HL-60/S4 (cell line): ENCODE data around the gene HTR2A.

ENCODE experiments used
- in situ Hi-C: fragments of 300-500 bp; cut with MboI; formaldehyde crosslinking; loops from 2 replicates; pipeline ENCODE4 v1.14.3; 2022; ENCODE audit warnings: low sequenced_read_pairs

Gene HTR2A

GRCh38 chr13:46874006-46874405, 22.8 kb downstream of the HTR2A start:
- in situ Hi-C loops: no loop called here

GRCh38 chr13:46871557-46871956, 25.3 kb downstream of the HTR2A start:
- in situ Hi-C loops: no loop called here

GRCh38 chr13:46868091-46868490, 28.8 kb downstream of the HTR2A start:
- in situ Hi-C loops: no loop called here

DNA sequence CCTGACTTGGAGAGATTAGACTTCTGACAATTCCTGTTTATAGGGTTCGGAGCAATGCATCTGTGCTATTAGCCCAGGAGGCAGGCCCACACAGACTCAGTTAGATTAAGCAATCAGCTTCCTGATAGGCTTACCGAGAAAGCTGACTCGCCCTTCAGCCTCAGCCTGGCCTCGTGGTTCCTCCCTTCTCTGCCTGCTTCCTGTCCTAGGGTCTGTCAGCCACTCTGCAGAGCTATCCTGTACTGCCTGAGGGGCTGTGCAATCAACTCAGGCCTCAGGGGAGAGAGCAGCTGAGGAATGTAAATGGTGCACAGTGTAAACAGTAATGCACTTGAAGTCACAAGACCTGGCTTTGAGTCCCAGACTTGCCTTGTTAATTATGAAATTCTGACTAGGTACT, 30.7 kb downstream of the HTR2A start:
- in situ Hi-C loops: no loop called here

GRCh38 chr13:46864941-46865340, 31.9 kb downstream of the HTR2A start:
- in situ Hi-C loops: no loop called here

- in situ Hi-C loops: no loop called here
These were observed 34.9 kb downstream of the HTR2A start for GRCh38 chr13:46861959-46862358.

DNA sequence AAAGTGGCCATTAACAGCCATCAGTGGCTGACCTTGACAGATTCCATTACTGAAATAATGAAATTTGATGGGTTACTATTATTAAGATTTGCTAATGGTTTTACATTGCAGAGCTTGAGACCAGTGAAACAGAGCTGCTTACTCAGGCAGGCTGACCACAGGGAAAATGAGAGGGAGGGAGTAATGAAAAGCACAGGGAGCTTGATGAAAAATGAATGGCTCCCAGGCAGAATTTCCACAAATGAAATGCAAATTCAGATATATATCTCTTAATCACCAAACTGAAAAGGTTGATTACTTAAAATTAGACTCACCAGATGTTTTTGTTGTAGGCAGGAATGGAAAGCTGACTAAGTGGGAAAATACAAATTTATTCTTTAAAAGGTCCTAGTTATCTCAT, 36.1 kb downstream of the HTR2A start:
- in situ Hi-C loops: no loop called here

DNA sequence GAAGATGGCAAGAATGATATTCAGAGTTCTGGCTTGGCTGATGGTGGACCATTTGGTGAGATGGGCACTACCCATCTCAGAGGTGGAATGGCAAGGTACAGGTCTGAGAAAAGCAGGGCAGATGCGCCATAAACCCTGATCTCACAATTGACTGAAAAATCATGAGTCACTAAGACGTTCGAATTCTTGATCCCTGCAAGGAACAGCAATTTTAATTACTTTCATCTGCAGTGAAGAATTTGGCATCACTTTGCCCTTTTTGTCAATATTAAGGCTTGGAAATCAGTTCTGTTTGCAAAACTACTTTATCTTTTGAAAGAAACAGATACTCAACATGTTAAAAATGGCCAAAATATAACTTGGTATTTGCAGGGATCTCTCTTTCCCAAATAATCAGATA, 38.1 kb downstream of the HTR2A start:
- in situ Hi-C loops: no loop called here

GRCh38 chr13:46858163-46858562, 38.7 kb downstream of the HTR2A start:
- in situ Hi-C loops: no loop called here

- in situ Hi-C loops: no loop called here
These were observed 41.2 kb downstream of the HTR2A start for GRCh38 chr13:46855664-46856063.

DNA sequence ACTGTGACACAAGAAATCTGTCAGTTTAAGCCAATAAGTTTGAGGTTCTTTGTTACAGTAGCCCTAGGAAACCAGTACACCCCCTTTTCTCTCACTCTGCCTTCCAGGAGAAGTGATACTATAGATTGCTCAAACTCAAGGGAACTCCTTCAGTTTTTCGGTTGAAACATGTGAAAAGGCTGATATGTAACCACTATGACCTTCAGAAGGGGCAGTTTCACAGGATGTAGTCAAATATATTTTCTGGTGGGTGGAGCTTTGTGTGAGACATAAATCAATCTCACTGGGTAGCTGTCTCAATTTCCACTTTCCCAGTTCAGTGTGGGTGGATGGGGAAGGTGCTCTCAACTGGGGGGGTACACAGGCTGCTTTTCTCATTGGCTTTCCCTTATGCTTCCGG, 41.7 kb downstream of the HTR2A start:
- in situ Hi-C loops: no loop called here

- in situ Hi-C loops: no loop called here
These were observed 44.7 kb downstream of the HTR2A start for GRCh38 chr13:46852168-46852567.

DNA sequence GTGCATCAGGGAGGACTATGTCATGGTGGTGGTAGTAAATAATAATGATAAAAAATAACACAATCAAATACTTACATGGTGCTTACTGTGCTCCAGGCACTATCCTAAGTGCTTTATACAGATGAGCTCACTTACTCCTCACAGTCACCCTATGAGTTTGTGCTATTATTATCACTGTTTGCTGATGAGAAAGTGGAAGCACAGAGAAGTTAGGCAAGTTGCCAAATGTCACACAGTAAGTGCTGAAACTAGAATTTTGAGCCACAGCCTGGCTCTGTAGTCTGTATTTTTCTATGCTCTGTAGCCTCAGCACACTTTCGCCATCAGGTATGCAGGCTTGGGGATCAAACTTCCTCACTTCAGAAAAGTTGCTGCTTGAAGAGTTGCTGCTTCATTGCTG, 46.6 kb downstream of the HTR2A start:
- in situ Hi-C loops: no loop called here

- in situ Hi-C loops: no loop called here
These were observed 50.1 kb downstream of the HTR2A start for GRCh38 chr13:46846726-46847125.

DNA sequence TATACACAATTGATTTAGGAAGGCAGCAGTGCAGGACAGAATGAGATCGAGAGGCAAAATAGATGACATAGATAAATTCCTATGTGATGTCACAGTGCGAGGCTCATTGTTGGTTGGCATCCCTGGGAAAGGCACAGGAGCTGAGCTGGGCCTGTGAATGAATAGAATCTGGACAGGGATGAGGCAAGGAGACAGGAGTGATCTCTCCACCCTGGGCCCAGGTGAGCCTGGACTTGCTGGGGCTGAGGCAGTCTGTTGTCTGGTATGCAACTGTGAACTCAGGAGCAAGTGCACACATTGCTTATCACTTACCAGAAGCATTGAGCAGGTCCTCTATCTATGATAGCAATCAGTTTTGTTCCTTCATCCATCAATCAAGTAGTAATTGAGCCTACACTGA, 51.7 kb downstream of the HTR2A start:
- in situ Hi-C loops: no loop called here

- in situ Hi-C loops: no loop called here
These were observed 52.4 kb downstream of the HTR2A start for GRCh38 chr13:46844431-46844830.

DNA sequence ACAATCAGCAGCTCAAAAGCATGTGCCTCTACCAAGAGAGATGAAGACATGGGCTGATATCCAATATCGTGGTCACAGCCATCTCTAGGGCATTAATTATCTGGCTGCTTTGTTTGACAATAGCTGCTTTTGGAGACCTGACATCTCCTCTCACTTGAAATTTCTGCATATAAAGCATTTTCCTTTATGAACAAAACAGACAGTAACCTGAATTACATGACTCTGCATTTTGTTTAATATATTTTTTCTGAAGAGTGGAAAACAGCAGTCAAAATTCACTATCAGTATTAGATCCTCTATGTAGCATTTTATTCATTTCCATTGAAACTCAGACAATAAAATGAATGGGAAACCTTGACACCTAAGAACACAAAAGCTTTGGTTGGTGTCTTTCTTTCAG, 57.5 kb downstream of the HTR2A start:
- in situ Hi-C loops: no loop called here

- in situ Hi-C loops: no loop called here
These were observed 62.2 kb downstream of the HTR2A start for GRCh38 chr13:46834657-46835056.

DNA sequence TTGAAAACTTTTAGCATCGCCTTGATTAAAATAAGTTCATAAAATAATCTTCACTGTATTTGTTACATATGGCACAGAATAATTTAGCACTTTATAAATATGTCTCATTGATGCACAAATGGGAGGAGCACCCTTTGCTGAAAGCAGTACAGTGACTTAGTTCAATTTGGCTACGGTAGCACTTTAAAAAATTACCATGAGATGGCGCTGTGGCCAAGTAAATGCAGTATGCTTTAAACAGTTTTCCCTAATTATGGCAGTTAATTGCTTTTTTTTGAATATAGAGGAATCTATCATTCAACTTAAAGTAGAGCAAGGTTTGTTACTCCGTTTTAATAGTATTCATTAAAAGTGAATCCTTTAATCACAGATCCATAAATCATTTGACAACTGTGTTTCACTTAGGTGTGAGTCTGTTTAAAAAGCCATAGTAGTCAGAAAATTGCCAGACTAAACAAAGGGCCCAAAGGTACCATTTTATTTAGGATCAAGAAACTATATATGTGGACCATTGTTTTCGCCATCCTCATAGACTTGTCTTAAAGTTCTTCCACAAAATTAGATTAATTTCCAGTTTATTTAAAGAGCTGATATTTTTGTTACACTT, 65.2 kb downstream of the HTR2A start:
- in situ Hi-C loops: no loop called here

- in situ Hi-C loops: no loop called here
These were observed 66.3 kb downstream of the HTR2A start for GRCh38 chr13:46830405-46831005.

DNA sequence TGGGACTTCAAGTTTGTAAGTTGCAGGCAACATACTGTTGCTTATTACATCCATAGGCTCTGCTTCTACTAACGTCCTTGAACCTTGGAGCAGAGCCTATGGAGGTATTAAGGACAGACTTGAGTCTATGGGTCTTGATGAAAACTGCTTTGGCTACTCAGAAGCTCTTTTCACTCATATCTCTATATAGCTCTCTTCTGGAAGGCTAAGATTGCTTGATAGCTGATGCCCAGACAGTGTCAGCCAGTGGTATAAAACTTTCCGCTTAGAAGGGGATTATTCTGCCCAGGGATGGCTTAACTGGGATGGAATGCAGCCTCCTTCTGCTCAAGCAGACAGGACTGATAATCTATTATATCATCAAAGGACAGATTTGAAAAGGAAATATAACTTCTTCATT, 74.3 kb downstream of the HTR2A start:
- in situ Hi-C loops: no loop called here

DNA sequence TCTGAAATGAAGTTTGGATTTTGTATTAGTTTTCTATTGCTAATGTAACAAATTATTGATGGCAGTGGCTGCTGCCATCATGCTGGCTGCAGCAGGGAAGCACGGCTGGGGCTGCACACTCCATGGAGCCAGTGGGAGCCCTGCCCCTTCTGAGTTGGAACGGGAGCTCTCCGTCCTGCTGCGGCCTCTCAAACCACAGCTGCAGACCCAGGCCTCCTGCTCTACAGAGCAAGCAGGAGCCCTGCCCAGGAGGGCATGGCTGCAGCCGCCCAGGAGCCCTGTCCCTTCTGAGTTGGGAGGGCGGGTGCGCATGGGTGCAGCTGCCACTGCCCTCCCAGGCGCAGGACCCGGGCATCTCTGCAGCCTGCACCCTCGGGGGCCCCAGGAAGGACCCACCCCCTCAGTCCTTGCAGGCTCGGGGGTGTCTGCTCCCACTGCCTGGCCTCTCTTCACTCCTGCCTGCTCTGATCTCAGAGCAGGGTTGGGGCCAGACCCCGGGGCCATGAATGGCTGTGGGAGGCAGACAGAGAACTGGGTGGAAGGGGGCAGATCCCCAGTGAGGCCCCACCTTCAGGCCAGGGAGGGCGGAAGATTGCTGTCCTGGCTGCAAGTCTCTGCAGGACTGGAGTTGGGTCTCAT, 78.9 kb downstream of the HTR2A start:
- in situ Hi-C loops: no loop called here

GRCh38 chr13:46817095-46817494, 79.8 kb downstream of the HTR2A start:
- in situ Hi-C loops: no loop called here
